GM18517 (cell line): ENCODE measurements around the gene CENPM.

Source experiments
- ATAC-seq: cut with Tn5 transposase; IDR thresholded peaks from one replicate; pipeline ENCODE4 v1.9.1; 2021; ENCODE audit warnings: mild to moderate bottlenecking, moderate library complexity; ENCODE audit not compliant: unreplicated experiment

CENPM gene

GRCh38 chr22:41933411-41934177 lies 13.4 kb downstream of the CENPM start:
- no peak for ATAC-seq

DNA sequence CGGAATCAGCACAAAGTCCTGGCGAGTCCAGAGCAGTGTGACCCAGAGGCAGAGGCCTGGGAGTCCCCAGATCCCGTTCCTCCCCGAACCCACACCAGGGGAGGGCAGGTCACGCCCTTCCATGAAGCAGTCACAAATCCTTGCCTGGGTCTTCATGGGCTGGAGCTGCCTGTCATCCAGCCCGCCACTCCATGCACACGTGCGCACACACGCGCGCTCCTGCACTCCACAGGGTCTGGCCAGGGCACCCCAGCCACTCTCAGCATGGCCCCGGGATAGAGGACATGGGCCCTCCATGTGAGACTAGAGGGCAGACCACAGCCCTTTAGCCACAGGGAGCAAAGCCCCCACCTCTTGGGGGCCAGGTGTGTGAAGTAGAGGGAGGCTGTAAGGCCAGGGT lies 14.6 kb downstream of the CENPM start:
- no peak for ATAC-seq

GRCh38 chr22:41931701-41932269 lies 15.2 kb downstream of the CENPM start:
- no peak for ATAC-seq

DNA sequence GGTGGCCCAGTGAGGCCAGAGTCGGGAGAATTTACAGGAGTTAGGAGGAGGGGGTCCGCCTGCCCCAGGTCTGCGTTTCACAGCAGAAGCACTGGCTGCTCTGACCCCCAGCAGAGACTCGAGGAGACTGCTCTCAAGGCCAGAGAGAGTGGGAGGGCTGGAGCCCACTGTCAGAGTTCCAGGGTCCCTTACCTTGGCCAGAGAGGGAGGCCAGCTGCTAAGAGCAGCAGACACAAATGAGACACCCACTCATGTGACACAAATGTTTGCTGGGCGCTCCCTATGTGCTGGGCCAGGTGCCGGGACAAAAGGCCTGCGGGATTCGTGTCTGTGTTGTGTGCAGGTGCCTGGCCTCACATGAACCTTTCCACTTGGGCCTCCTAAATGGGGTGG lies 17.5 kb downstream of the CENPM start:
- no peak for ATAC-seq

GRCh38 chr22:41928593-41929417 lies 18.1 kb downstream of the CENPM start:
- ATAC-seq = no peak

DNA sequence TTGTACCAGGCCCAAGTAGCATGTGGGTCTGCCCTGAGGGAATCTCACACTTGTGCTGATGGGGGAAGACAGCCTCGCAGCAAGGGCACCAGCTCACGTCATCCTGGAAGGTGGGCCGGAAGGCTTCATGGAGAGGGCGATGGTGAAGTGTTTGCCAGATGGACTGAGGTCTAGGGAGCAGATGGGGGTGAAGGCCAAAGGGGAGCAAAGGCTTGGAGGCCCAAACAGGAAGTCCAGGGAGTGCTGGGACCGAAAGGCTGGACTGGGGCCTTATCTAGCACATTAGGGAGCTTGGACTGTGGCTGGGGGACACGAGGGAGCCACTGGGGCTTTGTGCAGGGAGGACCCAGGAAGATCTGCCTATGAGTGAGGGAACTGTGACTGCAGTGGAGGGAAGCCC lies 19.1 kb downstream of the CENPM start:
- ATAC-seq = no peak

DNA sequence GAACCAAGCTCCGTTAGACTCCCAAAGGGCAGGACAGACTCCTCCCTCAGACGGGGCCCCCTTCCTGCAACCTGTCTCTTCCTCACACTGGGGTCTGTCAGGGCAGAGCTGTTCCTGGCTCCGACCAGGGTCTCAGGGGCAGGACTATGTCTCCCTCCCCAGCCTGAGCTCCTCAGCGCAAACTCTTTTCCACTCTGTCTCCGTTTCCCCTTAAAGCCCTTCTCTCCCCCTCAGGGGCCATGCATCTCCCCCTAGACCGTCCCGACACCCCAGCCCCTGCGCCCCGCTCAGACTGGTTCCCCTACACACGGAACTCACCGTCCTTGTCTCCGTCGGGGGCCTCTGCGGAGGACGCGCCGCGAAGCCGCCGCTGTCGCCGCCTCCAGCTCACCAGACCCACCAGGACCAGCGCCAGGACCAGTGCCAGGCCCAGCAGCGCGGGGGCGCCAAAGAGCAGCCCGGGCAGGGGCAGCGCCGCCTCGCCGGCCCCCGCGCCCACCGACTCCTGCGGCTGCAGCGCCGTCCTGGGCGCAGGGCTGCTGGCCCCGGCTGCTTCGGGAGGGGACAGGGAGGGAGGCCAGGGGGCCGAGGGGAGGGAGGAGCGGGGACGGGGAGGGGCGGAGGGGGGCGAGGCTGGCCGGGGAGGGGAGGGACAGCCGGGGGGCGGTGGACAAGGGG lies 21.0 kb downstream of the CENPM start:
- ATAC-seq = no peak

DNA sequence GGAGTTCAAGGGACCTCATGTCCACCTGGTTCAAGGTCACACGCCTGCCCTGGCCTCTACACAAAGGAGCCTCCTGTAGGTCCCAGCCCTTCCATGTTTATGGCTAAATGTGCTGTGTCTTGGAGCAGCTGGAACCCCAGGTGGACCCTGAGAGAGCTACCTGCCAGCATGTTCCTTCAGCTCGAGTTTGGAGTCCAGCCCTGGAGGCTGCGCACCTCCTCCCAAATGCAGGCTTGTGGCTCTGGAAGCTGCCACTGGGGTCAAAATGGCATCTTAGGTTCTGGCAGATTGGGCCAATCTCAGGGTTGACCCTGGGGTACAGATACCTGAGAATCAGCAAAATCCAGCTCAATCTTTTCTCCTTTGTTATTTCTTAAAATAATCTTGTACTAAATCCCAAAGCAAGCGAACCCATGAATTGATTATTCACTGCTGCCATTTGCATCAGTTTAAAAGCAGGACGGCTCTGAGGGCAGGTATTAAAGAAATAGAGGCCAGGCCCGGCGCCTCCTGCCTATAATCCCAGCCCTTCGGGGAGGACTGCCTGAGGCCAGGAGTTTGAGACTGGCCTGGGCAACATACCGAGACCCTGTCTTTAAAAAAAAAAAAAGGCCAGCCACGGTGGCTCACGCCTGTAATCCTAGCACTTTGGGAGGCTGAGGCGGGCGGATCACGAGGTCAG lies 23.2 kb downstream of the CENPM start:
- ATAC-seq = no peak

GRCh38 chr22:41922940-41923594 lies 23.9 kb downstream of the CENPM start:
- no peak for ATAC-seq

DNA sequence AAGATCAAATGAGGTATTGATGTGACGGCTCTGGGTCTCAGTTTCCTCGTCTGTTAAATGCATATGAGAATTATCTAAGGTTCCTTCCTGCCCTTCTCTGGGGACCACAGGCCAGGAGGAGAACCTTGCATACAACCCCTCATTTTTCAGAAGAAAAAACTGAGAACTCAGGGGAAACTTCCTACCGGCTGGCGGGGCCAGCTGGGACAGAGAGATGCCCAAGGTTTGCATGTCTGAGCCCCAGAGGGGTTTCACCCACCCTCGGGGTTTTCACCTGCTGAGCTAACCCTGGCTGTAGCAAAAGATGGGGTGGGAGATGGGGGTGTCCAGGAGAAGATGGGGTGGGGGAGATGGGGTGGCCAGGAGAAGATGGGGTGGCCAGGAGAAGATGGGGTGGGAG lies 24.6 kb downstream of the CENPM start:
- no peak for ATAC-seq

DNA sequence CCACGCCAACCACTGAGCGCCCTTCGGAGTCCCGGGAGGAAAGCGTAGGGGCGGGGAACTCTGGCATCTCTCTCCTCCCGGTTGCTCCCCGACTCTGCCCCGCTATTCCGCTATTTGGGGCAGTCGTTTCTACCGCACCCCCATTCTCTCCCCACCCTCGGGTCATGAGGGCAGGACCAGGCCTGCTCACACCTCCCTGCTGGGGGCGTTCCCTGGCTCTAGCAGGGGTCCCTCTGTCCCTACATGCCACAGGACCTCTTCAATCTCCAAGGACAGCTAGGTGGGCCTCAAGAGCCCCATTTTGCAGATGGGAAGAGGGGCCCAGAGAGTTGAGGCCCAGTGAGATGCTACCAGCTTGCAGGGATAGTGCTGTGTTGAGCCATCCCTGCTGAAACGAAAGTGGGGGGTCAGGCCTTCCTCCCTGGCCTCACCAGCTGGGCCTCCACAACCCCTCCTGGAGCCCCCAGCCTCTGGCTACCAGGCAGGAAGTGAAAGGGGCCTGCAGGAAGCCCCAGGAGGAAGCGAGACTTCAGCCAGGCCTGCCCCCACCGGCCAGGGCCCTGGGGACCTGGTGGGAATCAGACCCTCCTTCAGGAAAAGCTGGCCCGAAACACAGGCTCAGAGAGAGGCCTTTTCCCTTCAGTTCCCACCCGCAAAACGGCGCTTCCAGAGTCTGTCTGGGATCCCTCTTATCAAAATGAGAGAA lies 26.5 kb downstream of the CENPM start:
- peak; percentile 21 for ATAC-seq

- peak; percentile 46 for ATAC-seq
Observed at GRCh38 chr22:41919357-41920224, 27.4 kb downstream of the CENPM start.

DNA sequence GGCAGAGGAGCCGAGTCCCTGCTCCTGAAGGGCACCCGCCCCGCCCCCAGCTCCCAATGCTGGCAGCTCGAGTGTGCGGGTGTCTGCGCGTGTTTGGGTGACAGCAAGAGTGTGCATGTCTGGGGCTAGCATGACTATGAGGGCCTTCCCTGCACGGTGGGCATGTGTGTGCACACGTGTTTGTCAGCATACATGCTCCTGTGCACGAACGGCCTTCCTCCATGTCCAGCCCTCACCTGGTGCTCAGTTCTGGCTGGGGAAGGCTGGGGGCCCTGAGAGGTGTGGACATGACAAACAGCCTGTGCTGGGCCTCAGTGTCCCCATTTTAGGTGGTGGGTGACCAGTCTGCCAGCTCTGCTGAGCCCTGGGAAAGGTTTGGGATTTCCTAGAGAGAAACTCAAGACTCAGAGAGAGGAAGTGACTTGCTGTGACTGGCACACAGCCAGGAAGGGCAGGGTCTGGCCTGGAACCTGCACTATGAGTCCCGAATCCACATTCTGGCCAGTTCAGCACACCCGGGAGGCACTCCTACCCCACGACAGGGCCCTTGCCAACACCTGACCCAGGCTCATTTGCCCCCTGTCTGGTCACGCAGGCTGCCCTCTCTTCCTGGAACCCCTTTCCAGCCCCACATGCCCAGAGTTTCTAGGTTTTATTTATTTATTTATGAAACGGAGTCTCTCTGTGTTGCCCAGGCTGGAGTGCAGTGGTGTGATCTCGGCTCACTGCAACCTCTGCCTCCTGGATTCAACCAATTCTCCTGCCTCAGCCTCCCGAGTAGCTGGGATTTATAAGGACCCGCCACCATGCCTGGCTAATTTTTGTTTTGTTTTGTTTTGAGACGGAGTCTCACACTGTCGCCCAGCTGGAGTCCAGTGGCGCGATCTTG lies 28.8 kb downstream of the CENPM start:
- ATAC-seq = no peak

DNA sequence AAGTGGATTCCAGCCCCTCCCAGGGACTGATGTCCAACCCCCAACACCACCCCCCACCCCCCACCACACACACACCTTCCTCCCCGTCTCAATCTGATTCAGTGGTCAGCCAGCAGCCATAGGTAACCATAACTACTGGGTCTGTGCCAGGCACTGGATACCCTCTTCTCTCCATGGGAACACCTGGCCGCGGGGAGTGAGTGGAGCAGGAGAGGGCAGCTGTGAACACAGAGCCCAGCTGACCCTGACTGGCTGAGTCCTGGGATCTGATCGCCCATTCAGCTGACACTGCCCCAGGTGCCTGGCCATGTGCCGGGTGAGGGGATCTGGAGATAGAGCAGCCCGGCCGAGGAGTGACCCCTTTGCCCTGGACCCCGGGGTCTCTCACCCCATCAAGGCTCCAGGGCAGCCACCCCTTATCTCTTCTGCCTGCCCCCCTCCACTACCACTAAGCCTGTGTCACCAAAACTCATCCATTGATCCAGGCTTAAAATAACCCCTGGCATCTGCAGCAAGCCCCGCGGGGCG lies 29.5 kb downstream of the CENPM start:
- no peak for ATAC-seq

DNA sequence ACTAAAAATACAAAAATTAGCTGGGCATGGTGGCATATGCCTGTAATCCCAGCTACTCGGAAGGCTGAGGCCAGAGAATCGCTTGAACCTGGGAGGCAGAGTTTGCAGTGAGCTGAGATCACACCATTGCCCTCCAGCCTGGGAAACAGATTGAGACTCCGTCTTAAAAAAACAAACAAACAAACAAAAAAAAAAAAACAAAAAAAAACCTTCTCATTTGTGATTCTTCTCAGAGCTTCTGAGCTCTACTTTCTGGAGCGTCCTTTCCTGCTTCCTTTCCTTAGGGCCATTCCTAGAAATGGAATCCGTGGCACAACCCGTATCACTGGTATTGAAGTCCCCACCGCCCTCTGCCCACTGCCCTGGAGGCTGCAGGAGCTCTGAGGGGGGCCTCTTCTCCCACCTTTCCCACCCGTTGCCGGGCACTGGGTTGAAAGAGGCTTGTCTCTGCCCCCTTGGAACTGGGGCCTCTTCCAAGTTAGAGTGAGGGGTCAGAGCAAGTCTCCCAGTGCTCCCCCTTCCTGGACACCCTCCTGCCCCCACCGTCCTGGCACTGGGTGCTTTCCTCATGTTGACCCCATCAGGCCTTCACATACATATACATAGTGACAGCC lies 30.1 kb downstream of the CENPM start:
- no peak for ATAC-seq

DNA sequence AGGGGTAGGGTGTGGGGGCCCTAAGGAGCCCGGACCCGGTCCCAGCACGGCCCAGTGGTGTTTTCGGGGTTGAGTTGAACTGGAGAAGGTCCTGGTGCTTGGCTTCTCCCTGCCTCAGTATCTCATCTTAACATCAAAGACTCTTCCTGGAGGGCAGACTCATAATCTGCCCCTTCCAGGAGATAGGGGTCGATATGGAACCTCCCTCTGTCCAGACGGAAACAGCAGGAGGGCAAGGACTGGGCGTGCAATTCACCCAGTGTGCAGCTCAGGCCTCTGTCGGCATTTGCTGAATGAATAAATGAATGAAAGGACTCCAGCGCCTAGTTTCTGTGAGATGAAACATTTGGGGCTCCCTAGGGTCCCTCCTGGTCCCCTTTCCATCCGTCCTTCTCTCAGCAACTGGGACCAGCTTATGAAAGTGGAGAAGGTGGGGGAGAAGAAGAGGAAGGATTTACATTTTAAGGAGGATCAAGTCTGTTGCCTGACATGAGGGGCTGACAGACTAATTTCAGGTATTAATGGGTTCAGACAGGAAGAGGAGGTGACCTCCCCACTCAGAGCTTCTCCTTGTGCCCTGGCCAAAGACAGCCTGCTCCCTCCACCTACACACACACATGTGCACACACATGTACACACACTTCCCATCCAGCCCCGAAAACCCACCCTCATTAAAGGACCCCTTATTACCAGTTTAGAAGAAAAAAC lies 31.0 kb downstream of the CENPM start:
- no peak for ATAC-seq
